ENCODE results near the gene FNBP1L.
A peak's percentile ranks its signal among the peaks of the same experiment; 100 is the strongest.
"Not testable (repeated sequence)": the region's sequence is repeated elsewhere in the genome, so short reads cannot be mapped to it uniquely, and the experiment has no call there.

The FNBP1L gene

GRCh38 chr1:93471284-93471683 is 23.4 kb downstream of the FNBP1L start:
- Mint-ChIP-seq H3K4me3 (no peak overlapping the region), H3K27ac (peak overlapping the region; percentile 52 to 77 (median 70)), H3K9me3 (peaks cover 29% of the 10 kb centered on the region), H3K36me3 (ENCODE audit: low read depth) (peaks cover 53% of the 10 kb centered on the region), H3K4me1 (peaks cover 15% of the 10 kb centered on the region), H3K27me3 (ENCODE audit: low read depth) (no peaks in the 10 kb centered on the region)
- TF ChIP-seq CTCF (IDR thresholded peaks at IDR 0.05; ENCODE audit: unreplicated experiment in 3 of 3): no peak

- H3K9me3 Mint-ChIP-seq: peaks cover 27% of the 10 kb centered on the region
- no peaks in the 10 kb centered on the region for H3K27me3 Mint-ChIP-seq (ENCODE audit: low read depth)
- peaks cover 53% of the 10 kb centered on the region for H3K36me3 Mint-ChIP-seq (ENCODE audit: low read depth)
- peaks cover 15% of the 10 kb centered on the region for H3K4me1 Mint-ChIP-seq
- no peak for TF ChIP-seq CTCF (IDR thresholded peaks at IDR 0.05; ENCODE audit: unreplicated experiment in 3 of 3)
- peak overlapping the region; percentile 52 to 77 (median 70) for H3K27ac Mint-ChIP-seq
- H3K4me3 Mint-ChIP-seq: no peak overlapping the region
These were observed 24.0 kb downstream of the FNBP1L start for GRCh38 chr1:93471911-93472310.

- no peak for TF ChIP-seq CTCF (IDR thresholded peaks at IDR 0.05; ENCODE audit: unreplicated experiment in 3 of 3)
- peak overlapping the region in 1 of 3 experiments; percentile 16 for H3K27ac Mint-ChIP-seq
- peaks cover 54% of the 10 kb centered on the region for H3K36me3 Mint-ChIP-seq (ENCODE audit: low read depth)
- peaks cover 15% of the 10 kb centered on the region for H3K4me1 Mint-ChIP-seq
- peaks cover 33% of the 10 kb centered on the region for H3K9me3 Mint-ChIP-seq
- H3K27me3 Mint-ChIP-seq (ENCODE audit: low read depth): no peaks in the 10 kb centered on the region
- no peak overlapping the region for H3K4me3 Mint-ChIP-seq
These were observed 26.4 kb downstream of the FNBP1L start for GRCh38 chr1:93474321-93474720.

- Mint-ChIP-seq H3K27ac (no peak overlapping the region), H3K27me3 (ENCODE audit: low read depth) (no peaks in the 10 kb centered on the region), H3K4me1 (peaks cover 15% of the 10 kb centered on the region), H3K36me3 (ENCODE audit: low read depth) (peaks cover 50% of the 10 kb centered on the region), H3K4me3 (no peak overlapping the region), H3K9me3 (peaks cover 36% of the 10 kb centered on the region)
- TF ChIP-seq CTCF (IDR thresholded peaks at IDR 0.05; ENCODE audit: unreplicated experiment in 3 of 3): no peak
These were observed 27.8 kb downstream of the FNBP1L start for GRCh38 chr1:93475681-93476080.

- H3K4me3 Mint-ChIP-seq; H3K27me3 Mint-ChIP-seq (ENCODE audit: low read depth); H3K27ac Mint-ChIP-seq; H3K4me1 Mint-ChIP-seq: not testable (repeated sequence)
- peaks cover 41% of the 10 kb centered on the region for H3K9me3 Mint-ChIP-seq
- H3K36me3 Mint-ChIP-seq (ENCODE audit: low read depth): peaks cover 52% of the 10 kb centered on the region
These were observed 31.3 kb downstream of the FNBP1L start for GRCh38 chr1:93479133-93479745.

- H3K27me3 Mint-ChIP-seq (ENCODE audit: low read depth); H3K27ac Mint-ChIP-seq; H3K4me1 Mint-ChIP-seq; H3K4me3 Mint-ChIP-seq: not testable (repeated sequence)
- H3K36me3 Mint-ChIP-seq (ENCODE audit: low read depth): peaks cover 37% of the 10 kb centered on the region
- peaks cover 32% of the 10 kb centered on the region for H3K9me3 Mint-ChIP-seq
These were observed 34.0 kb downstream of the FNBP1L start for GRCh38 chr1:93481899-93482298.

GRCh38 chr1:93483200-93483599 is 35.3 kb downstream of the FNBP1L start:
- Mint-ChIP-seq H3K27ac (no peak overlapping the region), H3K27me3 (ENCODE audit: low read depth) (no peaks in the 10 kb centered on the region), H3K36me3 (ENCODE audit: low read depth) (peaks cover 29% of the 10 kb centered on the region), H3K4me3 (no peak overlapping the region), H3K4me1 (peaks cover 8% of the 10 kb centered on the region), H3K9me3 (peaks cover 26% of the 10 kb centered on the region)
- no peak for TF ChIP-seq CTCF (IDR thresholded peaks at IDR 0.05; ENCODE audit: unreplicated experiment in 3 of 3)
